ENCODE measurements around the gene S100PBP.

The S100PBP gene

GRCh38 chr1:32797456-32797855 lies 20.0 kb upstream of the S100PBP start:
- TF ChIP-seq FOXP2 (optimal IDR thresholded peaks at IDR 0.05; ENCODE audit: borderline replicate concordance, extremely low read depth, extremely low read length, insufficient read depth) (no peak), SIN3A (IDR thresholded peaks at IDR 0.05; ENCODE audit: borderline replicate concordance, insufficient read depth, low read length) (no peak), POLR2AphosphoS5 (IDR thresholded peaks at IDR 0.05; ENCODE audit: low read depth, low read length) (no peak), TAF1 (IDR thresholded peaks at IDR 0.05; ENCODE audit: borderline replicate concordance, insufficient read depth, low read length) (no peak)
- TF ChIP-seq, protein P1, sequence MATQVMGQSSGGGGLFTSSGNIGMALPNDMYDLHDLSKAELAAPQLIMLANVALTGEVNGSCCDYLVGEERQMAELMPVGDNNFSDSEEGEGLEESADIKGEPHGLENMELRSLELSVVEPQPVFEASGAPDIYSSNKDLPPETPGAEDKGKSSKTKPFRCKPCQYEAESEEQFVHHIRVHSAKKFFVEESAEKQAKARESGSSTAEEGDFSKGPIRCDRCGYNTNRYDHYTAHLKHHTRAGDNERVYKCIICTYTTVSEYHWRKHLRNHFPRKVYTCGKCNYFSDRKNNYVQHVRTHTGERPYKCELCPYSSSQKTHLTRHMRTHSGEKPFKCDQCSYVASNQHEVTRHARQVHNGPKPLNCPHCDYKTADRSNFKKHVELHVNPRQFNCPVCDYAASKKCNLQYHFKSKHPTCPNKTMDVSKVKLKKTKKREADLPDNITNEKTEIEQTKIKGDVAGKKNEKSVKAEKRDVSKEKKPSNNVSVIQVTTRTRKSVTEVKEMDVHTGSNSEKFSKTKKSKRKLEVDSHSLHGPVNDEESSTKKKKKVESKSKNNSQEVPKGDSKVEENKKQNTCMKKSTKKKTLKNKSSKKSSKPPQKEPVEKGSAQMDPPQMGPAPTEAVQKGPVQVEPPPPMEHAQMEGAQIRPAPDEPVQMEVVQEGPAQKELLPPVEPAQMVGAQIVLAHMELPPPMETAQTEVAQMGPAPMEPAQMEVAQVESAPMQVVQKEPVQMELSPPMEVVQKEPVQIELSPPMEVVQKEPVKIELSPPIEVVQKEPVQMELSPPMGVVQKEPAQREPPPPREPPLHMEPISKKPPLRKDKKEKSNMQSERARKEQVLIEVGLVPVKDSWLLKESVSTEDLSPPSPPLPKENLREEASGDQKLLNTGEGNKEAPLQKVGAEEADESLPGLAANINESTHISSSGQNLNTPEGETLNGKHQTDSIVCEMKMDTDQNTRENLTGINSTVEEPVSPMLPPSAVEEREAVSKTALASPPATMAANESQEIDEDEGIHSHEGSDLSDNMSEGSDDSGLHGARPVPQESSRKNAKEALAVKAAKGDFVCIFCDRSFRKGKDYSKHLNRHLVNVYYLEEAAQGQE (IDR thresholded peaks at IDR 0.05; ENCODE audit: insufficient read depth in 1 of 2, low read depth in 2 of 2, low read length in 2 of 2), result no peak

DNA sequence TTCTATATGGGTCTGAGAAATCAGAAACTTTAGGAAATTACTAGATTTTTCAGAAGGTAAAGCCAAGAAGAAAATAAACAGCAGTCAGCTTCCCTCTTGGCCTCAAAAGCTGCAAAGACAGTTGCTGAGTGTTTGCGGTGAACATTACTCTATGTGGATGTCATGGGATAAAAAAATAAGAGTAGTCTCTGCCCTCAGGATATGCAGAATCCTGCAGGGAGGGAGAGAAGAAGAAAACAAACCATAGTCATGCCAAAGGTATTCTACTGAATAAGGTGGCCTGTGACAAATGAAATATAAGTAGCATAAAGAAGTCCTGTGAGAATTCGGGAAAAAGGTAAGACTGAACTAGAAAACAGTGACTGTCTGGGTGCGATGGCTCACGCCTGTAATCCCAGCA lies 19.3 kb upstream of the S100PBP start:
- TF ChIP-seq, protein P1 (IDR thresholded peaks at IDR 0.05; ENCODE audit: insufficient read depth in 1 of 2, low read depth in 2 of 2, low read length in 2 of 2), result no peak
- no peak for TF ChIP-seq FOXP2 (optimal IDR thresholded peaks at IDR 0.05; ENCODE audit: borderline replicate concordance, extremely low read depth, extremely low read length, insufficient read depth)

- TF ChIP-seq POLR2AphosphoS5 (IDR thresholded peaks at IDR 0.05; ENCODE audit: low read depth, low read length), result no peak
- TF ChIP-seq TAF1 (IDR thresholded peaks at IDR 0.05; ENCODE audit: borderline replicate concordance, insufficient read depth, low read length), result no peak
- TF ChIP-seq, protein P1 (IDR thresholded peaks at IDR 0.05; ENCODE audit: insufficient read depth in 1 of 2, low read depth in 2 of 2, low read length in 2 of 2), result no peak
- no peak for TF ChIP-seq FOXP2 (optimal IDR thresholded peaks at IDR 0.05; ENCODE audit: borderline replicate concordance, extremely low read depth, extremely low read length, insufficient read depth)
Measured at GRCh38 chr1:32798679-32799416, 18.6 kb upstream of the S100PBP start.

- TF ChIP-seq, protein P1 (IDR thresholded peaks at IDR 0.05; ENCODE audit: insufficient read depth in 1 of 2, low read depth in 2 of 2, low read length in 2 of 2), result no peak
- no peak for TF ChIP-seq SIN3A (IDR thresholded peaks at IDR 0.05; ENCODE audit: borderline replicate concordance, insufficient read depth, low read length)
- no peak for TF ChIP-seq FOXP2 (optimal IDR thresholded peaks at IDR 0.05; ENCODE audit: borderline replicate concordance, extremely low read depth, extremely low read length, insufficient read depth)
- no peak for TF ChIP-seq POLR2AphosphoS5 (IDR thresholded peaks at IDR 0.05; ENCODE audit: low read depth, low read length)
Measured at GRCh38 chr1:32801096-32801715, 16.2 kb upstream of the S100PBP start.
